Right atrium auricular region (tissue), 2 donors: Measurements from ENCODE around the gene PPM1H. TPM values are rescaled to one million over a fixed set of nuclear protein-coding genes. Genes with fewer than 3 reads are reported as not detected.

ENCODE experiments used
- DNase-seq: peaks from one replicate; pipeline ENCODE4 v3.0.0-alpha.2; 2019; ENCODE audit warnings: low spot score
- H3K27ac ChIP-seq, 2 donors: fragments of 200-600 bp; sonication (generic); 1 replicate in 1 of 2; 2 replicates in 1 of 2; pipeline ENCODE4 v1.5.1; 2016 to 2019
- H3K27me3 ChIP-seq, 2 donors: fragments of 200-600 bp; sonication (generic); one replicate each; pipeline versions ENCODE4 v1.5.1 to v1.6.0; 2017 to 2019
- H3K36me3 ChIP-seq: fragments of 200-600 bp; sonication (generic); one replicate; pipeline ENCODE4 v1.5.1; 2016
- H3K4me1 ChIP-seq, 2 donors: fragments of 200-600 bp; sonication (generic); one replicate each; pipeline versions ENCODE4 v1.5.1 to v1.6.0; 2017 to 2019
- H3K4me3 ChIP-seq, 2 donors: fragments of 200-600 bp; sonication (generic); 1 replicate in 1 of 2; 2 replicates in 1 of 2; pipeline ENCODE4 v1.5.1; 2017 to 2019; ENCODE audit warnings: mild to moderate bottlenecking in 1 of 2, moderate library complexity in 1 of 2
- H3K9me3 ChIP-seq, 2 donors: fragments of 200-600 bp; sonication (generic); one replicate each; pipeline ENCODE4 v1.5.1; 2019
- total RNA-seq, 2 donors: library from RNA; depleted of rRNA; stranded (reverse); fragments of >200 nt; gene quantifications; one replicate each; pipeline ENCODE4 v1.1.0, GENCODE V29; 2016
- TF ChIP-seq, protein P1 (sequence below), 2 donors: fragments of 200-600 bp; sonication (generic); IDR thresholded peaks; one replicate each; pipeline ENCODE4 v1.5.1; 2019; ENCODE audit warnings: antibody characterized with exemption in 2 of 2

The PPM1H gene
- total RNA-seq, 2 donors from 2014 or later = 3.1 to 5.0 TPM

GRCh38 chr12:62915204-62915529 is 19.8 kb downstream of the PPM1H start:
- H3K4me1 ChIP-seq = peaks cover 0 to 7% of the 10 kb centered on the region in 2 donors

DNA sequence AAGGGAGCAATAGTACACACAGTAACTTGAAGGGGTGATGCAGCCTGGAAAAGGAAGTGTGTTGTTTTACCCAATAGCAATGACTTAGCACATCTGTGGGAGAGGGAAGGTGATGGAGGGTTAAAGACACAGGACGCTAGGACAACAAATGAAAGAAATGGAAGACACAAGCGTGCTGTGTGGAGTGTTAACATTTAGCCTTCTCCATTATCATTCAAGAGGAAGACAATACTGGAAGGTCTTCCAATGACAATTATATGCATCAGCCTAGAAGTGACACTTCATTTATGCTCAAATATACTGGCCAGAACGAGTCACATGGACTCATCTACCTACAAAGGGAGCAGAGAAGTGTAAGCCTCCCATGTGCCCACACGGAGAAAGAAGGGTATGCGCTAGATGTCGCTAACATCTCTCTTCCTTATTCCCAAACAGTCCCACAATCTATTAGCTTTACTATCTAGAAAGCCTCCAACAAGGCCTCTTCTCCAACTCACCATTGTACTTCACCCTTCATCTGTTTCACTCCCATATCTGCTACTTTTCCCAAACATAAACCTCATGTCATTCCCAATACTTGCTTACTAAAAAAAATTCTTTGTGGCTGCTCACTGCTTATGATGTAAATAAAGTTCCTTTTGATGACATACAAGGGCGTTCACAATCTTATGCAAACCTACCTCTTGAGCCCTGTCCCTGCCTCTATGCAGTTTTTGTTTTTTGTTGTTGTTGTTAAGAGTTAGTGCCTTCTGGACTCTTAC is 20.3 kb downstream of the PPM1H start:
- Histone ChIP-seq H3K4me3 (no peak overlapping the region), H3K27me3 (no peaks in the 10 kb centered on the region), H3K27ac (no peak overlapping the region), H3K36me3 (no peaks in the 10 kb centered on the region), H3K4me1 (peaks cover 0 to 2% of the 10 kb centered on the region in 2 donors), H3K9me3 (no peaks in the 10 kb centered on the region)
- DNase-seq = no peak
- TF ChIP-seq, protein P1, sequence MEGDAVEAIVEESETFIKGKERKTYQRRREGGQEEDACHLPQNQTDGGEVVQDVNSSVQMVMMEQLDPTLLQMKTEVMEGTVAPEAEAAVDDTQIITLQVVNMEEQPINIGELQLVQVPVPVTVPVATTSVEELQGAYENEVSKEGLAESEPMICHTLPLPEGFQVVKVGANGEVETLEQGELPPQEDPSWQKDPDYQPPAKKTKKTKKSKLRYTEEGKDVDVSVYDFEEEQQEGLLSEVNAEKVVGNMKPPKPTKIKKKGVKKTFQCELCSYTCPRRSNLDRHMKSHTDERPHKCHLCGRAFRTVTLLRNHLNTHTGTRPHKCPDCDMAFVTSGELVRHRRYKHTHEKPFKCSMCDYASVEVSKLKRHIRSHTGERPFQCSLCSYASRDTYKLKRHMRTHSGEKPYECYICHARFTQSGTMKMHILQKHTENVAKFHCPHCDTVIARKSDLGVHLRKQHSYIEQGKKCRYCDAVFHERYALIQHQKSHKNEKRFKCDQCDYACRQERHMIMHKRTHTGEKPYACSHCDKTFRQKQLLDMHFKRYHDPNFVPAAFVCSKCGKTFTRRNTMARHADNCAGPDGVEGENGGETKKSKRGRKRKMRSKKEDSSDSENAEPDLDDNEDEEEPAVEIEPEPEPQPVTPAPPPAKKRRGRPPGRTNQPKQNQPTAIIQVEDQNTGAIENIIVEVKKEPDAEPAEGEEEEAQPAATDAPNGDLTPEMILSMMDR (IDR thresholded peaks at IDR 0.05) = no peak

More at GRCh38 chr12:62915204-62915529, 19.8 kb downstream of the PPM1H start:
- Histone ChIP-seq H3K36me3 (no peaks in the 10 kb centered on the region), H3K9me3 (no peaks in the 10 kb centered on the region), H3K4me3 (no peak overlapping the region), H3K27me3 (no peaks in the 10 kb centered on the region), H3K27ac (no peak overlapping the region)
- no peak for DNase-seq
- TF ChIP-seq, protein P1 (IDR thresholded peaks at IDR 0.05) = no peak

DNA sequence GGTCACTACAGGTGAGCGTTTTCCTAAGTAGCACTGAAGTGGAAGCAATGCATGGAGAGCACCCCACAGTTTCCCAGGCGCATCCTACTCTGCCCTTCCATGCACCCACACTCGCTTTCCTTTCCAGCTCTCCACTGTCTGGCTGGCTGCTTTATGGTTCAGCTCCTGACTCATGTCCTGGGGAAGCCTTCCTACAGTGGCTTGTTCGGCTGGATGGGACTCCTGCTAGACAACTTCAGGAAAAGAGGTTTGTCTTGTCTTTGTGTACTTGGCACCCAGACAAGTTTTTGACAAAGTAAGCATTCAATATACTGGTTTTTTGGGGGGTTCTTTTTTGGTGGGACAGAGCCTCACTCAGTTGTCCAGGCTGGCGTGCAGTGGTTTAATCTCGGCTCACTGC is 21.6 kb downstream of the PPM1H start:
- Histone ChIP-seq H3K4me3 (no peak overlapping the region), H3K36me3 (no peaks in the 10 kb centered on the region), H3K9me3 (no peaks in the 10 kb centered on the region), H3K4me1 (no peaks in the 10 kb centered on the region), H3K27me3 (no peaks in the 10 kb centered on the region), H3K27ac (no peak overlapping the region)
- TF ChIP-seq, protein P1 (IDR thresholded peaks at IDR 0.05) = no peak
- DNase-seq = no peak

GRCh38 chr12:62912644-62913043 is 22.3 kb downstream of the PPM1H start:
- Histone ChIP-seq H3K9me3 (no peaks in the 10 kb centered on the region), H3K4me3 (no peak overlapping the region), H3K4me1 (no peaks in the 10 kb centered on the region), H3K27me3 (no peaks in the 10 kb centered on the region), H3K27ac (no peak overlapping the region), H3K36me3 (no peaks in the 10 kb centered on the region)
- TF ChIP-seq, protein P1 (IDR thresholded peaks at IDR 0.05) = no peak
- DNase-seq = no peak

- Histone ChIP-seq H3K4me1 (no peaks in the 10 kb centered on the region), H3K4me3 (no peak overlapping the region), H3K36me3 (no peaks in the 10 kb centered on the region), H3K27ac (no peak overlapping the region), H3K27me3 (no peaks in the 10 kb centered on the region), H3K9me3 (no peaks in the 10 kb centered on the region)
- DNase-seq = no peak
- TF ChIP-seq, protein P1 (IDR thresholded peaks at IDR 0.05) = no peak
Observed at GRCh38 chr12:62911286-62911685, 23.7 kb downstream of the PPM1H start.
